Keratinocyte (primary cell): ENCODE results near the gene PANK1. TPM values are rescaled to one million over a fixed set of nuclear protein-coding genes. Genes with fewer than 3 reads are reported as not detected.

Experiments used
- DNase-seq: peaks from one replicate; pipeline ENCODE4 v3.0.0-alpha.2; 2011; ENCODE audit warnings: low read depth, missing footprints, low spot score
- FAIRE-seq: peaks from 2 replicates; lab custom pipeline; 2011; peaks lifted over from hg19 to GRCh38; lab: Jason Lieb, UNC
- H2AFZ ChIP-seq: 2 replicates; pipeline ENCODE4 v1.6.0; 2012; ENCODE audit warnings: low read length, control low read depth, inconsistent platforms; ENCODE audit not compliant: control insufficient read depth
- H3K27ac ChIP-seq: 2 replicates; pipeline ENCODE4 v1.5.1; 2011; ENCODE audit warnings: low read length; ENCODE audit not compliant: control insufficient read depth, insufficient read depth
- H3K27me3 ChIP-seq: 3 replicates; pipeline ENCODE4 v1.6.0; 2011; ENCODE audit warnings: low read length; ENCODE audit not compliant: control insufficient read depth, insufficient read depth; ENCODE audit errors: extremely low read depth
- H3K36me3 ChIP-seq, 2 experiments: 2 replicates in 1 of 2; 3 replicates in 1 of 2; pipeline ENCODE4 v1.5.1; 2011; ENCODE audit warnings: low read length in 2 of 2, mild to moderate bottlenecking in 1 of 2; ENCODE audit not compliant: control insufficient read depth in 2 of 2, insufficient read depth in 2 of 2; ENCODE audit errors: extremely low read depth in 1 of 2
- H3K4me1 ChIP-seq: 3 replicates; pipeline ENCODE4 v1.5.1; 2011; ENCODE audit warnings: low read length; ENCODE audit not compliant: control insufficient read depth, insufficient read depth; ENCODE audit errors: extremely low read depth
- H3K4me2 ChIP-seq: 3 replicates; pipeline ENCODE4 v1.6.0; 2011; ENCODE audit warnings: low read depth, low read length; ENCODE audit not compliant: control insufficient read depth, insufficient read depth; ENCODE audit errors: extremely low read depth
- H3K4me3 ChIP-seq, 3 experiments: fragments of 200-600 bp in 1 of 3; sonication (generic) in 1 of 3; 2 replicates in 2 of 3; 3 replicates in 1 of 3; pipeline ENCODE4 v1.5.1; 2011 to 2016; ENCODE audit warnings: low read length in 3 of 3, mild to moderate bottlenecking in 3 of 3, control low read depth in 2 of 3, inconsistent platforms in 1 of 3, low read depth in 1 of 3, mixed read lengths in 1 of 3, mixed run types in 1 of 3, moderate library complexity in 1 of 3; ENCODE audit not compliant: control insufficient read depth in 2 of 3, insufficient read depth in 2 of 3; ENCODE audit errors: extremely low read depth in 1 of 3
- H3K79me2 ChIP-seq: 2 replicates; pipeline ENCODE4 v1.6.0; 2012; ENCODE audit warnings: low read length; ENCODE audit not compliant: control insufficient read depth, insufficient read depth
- H3K9ac ChIP-seq: 3 replicates; pipeline ENCODE4 v1.6.0; 2011; ENCODE audit warnings: low read length; ENCODE audit not compliant: control insufficient read depth, insufficient read depth; ENCODE audit errors: extremely low read depth
- H3K9me1 ChIP-seq: 3 replicates; pipeline ENCODE4 v1.6.0; 2011; ENCODE audit warnings: low read length; ENCODE audit not compliant: control insufficient read depth, insufficient read depth; ENCODE audit errors: extremely low read depth
- H3K9me3 ChIP-seq: 2 replicates; pipeline ENCODE4 v1.5.1; 2012; ENCODE audit warnings: low read depth, low read length; ENCODE audit not compliant: control insufficient read depth
- H4K20me1 ChIP-seq: 3 replicates; pipeline ENCODE4 v1.6.0; 2011; ENCODE audit warnings: low read length; ENCODE audit not compliant: control insufficient read depth, insufficient read depth; ENCODE audit errors: extremely low read depth
- CTCF ChIP-seq, 3 experiments: IDR thresholded peaks in 1 of 3; conservative IDR thresholded peaks in 1 of 3; optimal IDR thresholded peaks in 1 of 3; 2 replicates in 2 of 3; 3 replicates in 1 of 3; pipeline versions ENCODE3 to v1.5.1; 2011; ENCODE audit warnings: low read length in 3 of 3, mild to moderate bottlenecking in 3 of 3, moderate library complexity in 2 of 3, control low read depth in 1 of 3, inconsistent platforms in 1 of 3; ENCODE audit not compliant: insufficient read depth in 2 of 3; ENCODE audit errors: extremely low read depth in 1 of 3
- EZH2 ChIP-seq: IDR thresholded peaks from one replicate; pipeline ENCODE4 v1.6.1; 2012; ENCODE audit warnings: inconsistent platforms, mild to moderate bottlenecking, low read length, moderate library complexity
- dilution Hi-C: fragments of 300-500 bp; cut with MboI; formaldehyde crosslinking; loops from one replicate; pipeline ENCODE4 v1.7.0; 2020; ENCODE audit warnings: low sequenced_read_pairs; ENCODE audit not compliant: extremely low pct_ligation_motif_present
- polyA plus RNA-seq, 5 experiments: library from polyadenylated mRNA; depleted of rRNA in 3 of 5; stranded (reverse) in 3 of 5; stranded (forward) in 1 of 5; unstranded in 1 of 5; fragments of >200 nt; gene quantifications; 1 replicate in 1 of 5; 2 replicates in 3 of 5; 3 replicates in 1 of 5; pipeline versions ENCODE4 v1.2.1 to v1.2.3, GENCODE V29; 2011 to 2012; ENCODE audit warnings: missing spikeins in 2 of 5, low read depth in 1 of 5, low replicate concordance in 1 of 5

Gene PANK1
- polyA plus RNA-seq, 1 donor (not counting 4 experiments of a cell fraction or from before 2014, with no cell fraction given), result 9.5 TPM

DNA sequence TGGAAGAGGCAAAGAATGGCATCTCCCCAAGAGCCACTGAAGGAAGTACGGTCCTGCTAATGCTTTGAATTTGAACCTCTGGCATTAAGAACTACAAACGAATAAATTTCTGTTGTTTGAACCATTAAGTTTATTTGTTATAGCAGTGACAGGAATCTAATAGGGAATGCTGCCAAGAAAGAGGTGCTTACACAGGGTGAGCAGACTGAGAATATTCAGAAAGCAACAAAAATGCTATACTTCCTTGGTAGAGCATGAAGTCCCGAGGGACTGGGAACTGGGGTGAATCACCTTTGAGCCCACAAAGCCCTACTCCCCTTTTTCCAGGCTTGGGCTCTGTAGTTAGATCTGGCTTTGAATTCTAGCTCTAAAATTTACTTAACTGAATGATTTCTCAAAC lies 45.0 kb downstream of the PANK1 start:
- DNase-seq (no peak), FAIRE-seq (no peak)
- dilution Hi-C loops, result no loop called here
- no peak overlapping the region for H3K9ac ChIP-seq
- TF ChIP-seq CTCF (optimal IDR thresholded peaks at IDR 0.05 in 1 of 3, IDR thresholded peaks at IDR 0.05 in 1 of 3, conservative IDR thresholded peaks at IDR 0.05 in 1 of 3; ENCODE audit: extremely low read depth in 1 of 3, insufficient read depth in 2 of 3, low read length in 3 of 3) (no peak), EZH2 (no peak)
- H3K9me3 ChIP-seq, result no peaks in the 10 kb centered on the region
- no peak overlapping the region for H3K4me3 ChIP-seq
- H4K20me1 ChIP-seq, result no peaks in the 10 kb centered on the region
- H3K9me1 ChIP-seq, result peaks cover 2% of the 10 kb centered on the region
- no peaks in the 10 kb centered on the region for H3K27me3 ChIP-seq
- H3K4me1 ChIP-seq, result no peaks in the 10 kb centered on the region
- H3K36me3 ChIP-seq, result peaks cover 6 to 11% of the 10 kb centered on the region in 2 experiments
- H3K79me2 ChIP-seq, result no peaks in the 10 kb centered on the region
- no peak overlapping the region for H3K4me2 ChIP-seq
- no peak overlapping the region for H3K27ac ChIP-seq
- H2AFZ ChIP-seq, result no peak overlapping the region

GRCh38 chr10:89593043-89593442 lies 52.0 kb downstream of the PANK1 start:
- Histone ChIP-seq H3K9me3 (no peaks in the 10 kb centered on the region), H4K20me1 (no peaks in the 10 kb centered on the region), H3K9ac (no peak overlapping the region), H2AFZ (no peak overlapping the region), H3K27me3 (no peaks in the 10 kb centered on the region), H3K4me1 (no peaks in the 10 kb centered on the region), H3K79me2 (no peaks in the 10 kb centered on the region), H3K36me3 (peaks cover 7 to 10% of the 10 kb centered on the region in 2 experiments), H3K9me1 (no peaks in the 10 kb centered on the region), H3K27ac (no peak overlapping the region), H3K4me3 (no peak overlapping the region), H3K4me2 (no peak overlapping the region)
- dilution Hi-C loops, result no loop called here
- TF ChIP-seq CTCF (optimal IDR thresholded peaks at IDR 0.05 in 1 of 3, IDR thresholded peaks at IDR 0.05 in 1 of 3, conservative IDR thresholded peaks at IDR 0.05 in 1 of 3; ENCODE audit: extremely low read depth in 1 of 3, insufficient read depth in 2 of 3, low read length in 3 of 3) (no peak), EZH2 (no peak)
- FAIRE-seq (no peak), DNase-seq (no peak)
